Keratinocyte (primary cell): ENCODE results near the gene ACTR1B. TPM values are rescaled to one million over a fixed set of nuclear protein-coding genes. Genes with fewer than 3 reads are reported as not detected.

ENCODE experiments used
- polyA plus RNA-seq, 5 experiments: library from polyadenylated mRNA; depleted of rRNA in 3 of 5; stranded (reverse) in 3 of 5; stranded (forward) in 1 of 5; unstranded in 1 of 5; fragments of >200 nt; gene quantifications; 1 replicate in 1 of 5; 2 replicates in 3 of 5; 3 replicates in 1 of 5; pipeline versions ENCODE4 v1.2.1 to v1.2.3, GENCODE V29; 2011 to 2012; ENCODE audit warnings: missing spikeins in 2 of 5, low read depth in 1 of 5, low replicate concordance in 1 of 5
- small RNA-seq, 3 experiments: library from RNA; depleted of rRNA; stranded (forward); fragments of <200 nt; gene quantifications; one replicate each; pipeline ENCODE3, GENCODE V24; 2012; ENCODE audit warnings: low read depth in 3 of 3, low replicate concordance in 1 of 3; ENCODE audit not compliant: insufficient read length in 3 of 3

ACTR1B gene
- polyA plus RNA-seq, 1 donor (not counting 4 experiments of a cell fraction or from before 2014, with no cell fraction given): 20.6 TPM

Small RNA genes lying within 50 kb of the gene (small RNA-seq; reads per million reads assigned to genes)
- gene RNU4-8P: 0 reads per million in 3 experiments

Other genes starting within 250 kb of the ACTR1B start
- gene ANKRD36B, start 74.2 kb downstream of the ACTR1B start, polyA plus RNA-seq: 6.1 to 11.9 TPM (median 7.6 TPM) in 3 replicates
- 256 to 372 TPM (median 311 TPM) in 3 replicates for gene COX5B, start 18.0 kb downstream of the ACTR1B start, polyA plus RNA-seq
- 0.66 to 1.7 TPM (median 1.6 TPM) in 3 replicates for gene C2orf92, start 5.7 kb upstream of the ACTR1B start, polyA plus RNA-seq
- 0.95 to 7.3 TPM (median 1.6 TPM) in 3 replicates for gene ZAP70, start 49.5 kb upstream of the ACTR1B start, polyA plus RNA-seq